Astrocyte (in vitro differentiated cells and primary cell): ENCODE results near the gene C9orf153.

ENCODE experiments used
- EZH2 ChIP-seq: IDR thresholded peaks from 2 replicates; pipeline ENCODE4 v1.6.1; 2012; ENCODE audit warnings: mild to moderate bottlenecking, low read length, inconsistent platforms; ENCODE audit not compliant: insufficient read depth
- TF ChIP-seq, protein P1 (sequence below): IDR thresholded peaks from 2 replicates; pipeline ENCODE4 v1.5.1; 2011; ENCODE audit warnings: low read depth, mild to moderate bottlenecking, inconsistent platforms, low read length, moderate library complexity; ENCODE audit not compliant: insufficient read depth

DNA sequence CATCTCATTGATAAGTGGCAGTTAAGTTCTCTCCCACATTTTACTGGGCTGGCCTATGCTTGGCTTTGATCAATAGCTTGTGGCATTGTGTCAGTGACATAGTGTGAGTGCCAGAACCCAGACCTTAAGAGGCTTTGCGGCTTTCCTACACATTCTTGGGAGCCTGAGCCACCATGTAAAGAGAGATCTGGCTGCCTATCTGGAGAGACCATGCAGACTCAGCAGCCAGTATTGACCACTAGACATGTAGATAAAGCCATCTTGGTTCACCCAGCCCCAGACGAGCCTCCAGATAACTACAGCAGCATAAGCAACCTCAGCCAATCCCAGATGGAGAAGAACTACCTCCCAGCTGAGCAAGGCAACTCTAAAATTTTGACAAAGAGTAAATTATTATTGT is 28.6 kb downstream of the C9orf153 start:
- TF ChIP-seq, protein P1, sequence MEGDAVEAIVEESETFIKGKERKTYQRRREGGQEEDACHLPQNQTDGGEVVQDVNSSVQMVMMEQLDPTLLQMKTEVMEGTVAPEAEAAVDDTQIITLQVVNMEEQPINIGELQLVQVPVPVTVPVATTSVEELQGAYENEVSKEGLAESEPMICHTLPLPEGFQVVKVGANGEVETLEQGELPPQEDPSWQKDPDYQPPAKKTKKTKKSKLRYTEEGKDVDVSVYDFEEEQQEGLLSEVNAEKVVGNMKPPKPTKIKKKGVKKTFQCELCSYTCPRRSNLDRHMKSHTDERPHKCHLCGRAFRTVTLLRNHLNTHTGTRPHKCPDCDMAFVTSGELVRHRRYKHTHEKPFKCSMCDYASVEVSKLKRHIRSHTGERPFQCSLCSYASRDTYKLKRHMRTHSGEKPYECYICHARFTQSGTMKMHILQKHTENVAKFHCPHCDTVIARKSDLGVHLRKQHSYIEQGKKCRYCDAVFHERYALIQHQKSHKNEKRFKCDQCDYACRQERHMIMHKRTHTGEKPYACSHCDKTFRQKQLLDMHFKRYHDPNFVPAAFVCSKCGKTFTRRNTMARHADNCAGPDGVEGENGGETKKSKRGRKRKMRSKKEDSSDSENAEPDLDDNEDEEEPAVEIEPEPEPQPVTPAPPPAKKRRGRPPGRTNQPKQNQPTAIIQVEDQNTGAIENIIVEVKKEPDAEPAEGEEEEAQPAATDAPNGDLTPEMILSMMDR, result no peak
- TF ChIP-seq EZH2, result no peak
